EH (cell line): ENCODE measurements around the gene FAM227B.
A peak's percentile ranks its signal among the peaks of the same experiment; 100 is the strongest.
"Not testable (repeated sequence)": the region's sequence is repeated elsewhere in the genome, so short reads cannot be mapped to it uniquely, and the experiment has no call there.

Experiments used
- DNase-seq: peaks from one replicate; pipeline ENCODE4 v3.0.0-alpha.2; 2015; ENCODE audit warnings: low read depth

The FAM227B gene

DNA sequence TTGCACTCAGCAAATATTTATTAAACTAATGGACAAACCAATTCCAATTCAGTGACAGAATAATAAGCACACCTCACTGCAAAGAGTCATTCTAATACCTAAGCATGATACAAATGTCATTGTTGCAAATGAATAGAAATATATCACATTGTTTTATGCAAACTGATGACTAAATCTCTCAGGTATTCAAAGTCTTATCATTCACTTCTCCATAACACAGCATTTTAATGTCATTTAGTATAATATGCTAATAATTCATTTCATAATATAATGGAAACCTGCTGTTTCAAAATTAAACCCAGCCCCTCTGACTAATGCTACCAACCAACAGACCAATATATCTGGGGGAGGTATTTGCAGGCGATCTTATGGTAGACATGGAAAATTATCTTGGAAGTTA is 125.8 kb downstream of the FAM227B start:
- DNase-seq = peak; percentile 9

DNA sequence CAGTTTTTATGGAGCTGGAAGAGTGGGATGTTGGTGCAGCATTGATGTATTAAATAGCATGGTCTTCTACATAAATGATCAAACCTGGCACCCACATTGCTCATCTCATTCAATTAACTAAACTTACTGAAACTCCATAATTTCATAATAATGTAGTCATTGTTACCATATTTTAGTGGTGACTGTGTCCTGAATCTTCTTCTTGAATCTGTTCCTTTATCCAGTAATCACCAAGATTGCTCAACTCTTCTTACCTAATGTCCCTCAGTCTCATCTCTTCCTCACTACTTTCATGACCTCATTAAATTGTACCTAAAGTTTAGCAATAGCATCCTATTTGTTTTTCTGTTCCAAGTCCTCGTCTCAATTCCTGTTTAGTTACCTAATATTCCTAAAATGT is 127.8 kb downstream of the FAM227B start:
- DNase-seq = peak; percentile 77

DNA sequence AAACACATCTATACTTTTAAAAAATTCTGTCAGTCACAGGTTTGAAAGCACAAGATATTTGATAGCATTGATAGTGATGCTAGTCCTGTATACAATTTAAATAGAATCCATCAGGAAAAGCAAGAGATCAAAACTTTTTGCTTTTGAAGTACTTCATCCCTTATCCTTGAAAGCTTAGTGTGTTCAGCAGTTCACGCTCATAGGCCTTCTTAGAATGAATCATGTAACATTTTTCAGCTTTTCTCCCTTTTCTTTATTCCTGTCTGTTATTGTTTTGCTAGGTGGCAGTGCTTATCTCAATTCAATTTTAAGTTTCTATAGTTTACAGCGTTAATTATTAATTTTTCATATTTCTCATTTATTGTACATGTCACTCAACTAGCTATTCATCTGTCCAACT is 128.5 kb downstream of the FAM227B start:
- DNase-seq = no peak

DNA sequence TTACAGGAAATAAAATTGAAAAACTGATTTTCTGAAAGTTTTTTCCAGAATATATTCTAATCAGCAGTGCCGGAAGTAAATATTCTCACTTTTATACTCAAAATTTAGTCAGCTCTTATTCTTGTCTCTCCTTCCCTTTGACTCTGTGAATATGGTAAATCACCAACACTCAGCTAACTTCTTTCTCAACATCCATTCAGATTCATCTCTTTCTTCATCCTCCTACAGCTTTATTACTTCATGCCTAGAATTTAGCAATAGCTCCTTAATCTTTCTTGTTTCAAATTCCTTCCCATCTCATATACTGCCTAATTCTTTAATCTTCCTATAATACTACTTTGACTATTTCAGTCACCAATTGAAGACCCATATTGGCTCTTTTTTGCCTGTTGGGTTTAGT is 129.7 kb downstream of the FAM227B start:
- DNase-seq = no peak

DNA sequence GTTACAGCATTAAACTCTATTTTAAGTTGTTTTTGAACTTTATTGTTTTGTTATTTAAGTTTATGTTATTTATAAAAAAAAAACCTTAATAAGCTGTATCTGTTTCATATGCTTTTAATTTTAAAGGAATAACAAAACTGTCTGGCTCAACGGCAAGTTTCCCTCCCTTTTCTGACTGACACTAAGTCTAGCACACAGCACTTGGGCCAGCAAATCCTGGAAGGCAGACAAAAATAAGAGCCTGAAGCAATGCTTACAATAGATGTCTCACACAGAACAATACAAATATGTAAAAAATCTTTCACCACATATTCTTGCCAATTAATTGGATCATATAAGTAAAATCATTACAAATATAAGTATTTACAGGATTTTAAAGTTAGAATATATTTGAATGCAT is 135.2 kb downstream of the FAM227B start:
- peak; percentile 59 for DNase-seq

DNA sequence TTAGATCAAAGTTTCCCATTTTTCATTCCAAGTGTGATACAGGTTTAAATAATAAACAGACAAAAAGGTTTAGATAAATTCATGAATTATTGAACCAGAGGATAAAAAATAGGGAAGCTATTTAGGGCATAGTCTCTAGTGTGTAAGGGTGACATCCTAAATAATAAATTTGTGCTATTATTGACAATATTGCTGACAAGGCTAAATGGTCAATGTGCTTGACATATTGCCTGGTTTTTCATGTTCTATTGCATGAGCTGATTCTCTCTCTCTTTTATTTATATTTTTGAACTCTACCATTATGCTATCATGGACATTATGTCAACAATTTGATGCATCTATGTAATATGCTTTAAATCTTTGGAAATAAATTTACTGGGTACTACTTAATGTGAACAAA is 141.6 kb downstream of the FAM227B start:
- not testable (repeated sequence) for DNase-seq

DNA sequence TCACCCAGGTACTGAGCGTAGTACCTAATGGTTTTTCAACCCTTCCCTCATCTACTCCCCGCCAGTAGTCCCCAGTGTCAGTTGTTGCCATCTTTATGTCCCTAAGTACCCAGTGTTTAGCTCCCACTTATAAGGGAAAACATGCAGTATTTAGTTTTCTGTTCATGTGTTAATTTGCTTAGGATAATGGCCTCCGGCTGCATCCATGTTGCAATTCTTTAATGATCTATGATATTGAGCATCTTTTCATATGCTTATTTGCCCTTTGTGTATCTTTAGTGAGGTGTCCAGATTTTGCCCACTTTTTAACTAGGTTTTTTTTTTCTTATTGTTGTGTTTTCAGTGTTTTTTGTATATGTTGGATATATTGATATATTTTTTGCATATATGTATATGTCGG is 142.6 kb downstream of the FAM227B start:
- not testable (repeated sequence) for DNase-seq

DNA sequence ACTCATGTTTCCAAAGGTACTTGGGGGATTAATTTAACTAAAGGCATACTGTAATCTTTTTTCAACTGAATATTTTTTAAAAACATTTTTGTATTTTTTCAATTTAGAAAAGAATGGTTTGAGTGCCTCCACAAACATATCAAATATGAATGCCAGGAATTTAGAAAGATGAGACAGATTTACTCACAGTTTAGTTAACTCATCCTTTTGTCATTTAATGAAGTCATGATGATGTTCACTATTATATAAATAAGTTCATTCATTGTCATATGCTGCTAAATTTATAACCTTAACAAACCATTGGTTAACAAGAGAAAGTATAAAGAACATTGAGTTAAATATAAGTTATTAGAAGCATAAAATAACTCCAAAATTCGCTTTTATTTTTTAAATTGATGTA is 147.6 kb downstream of the FAM227B start:
- DNase-seq = peak; percentile 57

DNA sequence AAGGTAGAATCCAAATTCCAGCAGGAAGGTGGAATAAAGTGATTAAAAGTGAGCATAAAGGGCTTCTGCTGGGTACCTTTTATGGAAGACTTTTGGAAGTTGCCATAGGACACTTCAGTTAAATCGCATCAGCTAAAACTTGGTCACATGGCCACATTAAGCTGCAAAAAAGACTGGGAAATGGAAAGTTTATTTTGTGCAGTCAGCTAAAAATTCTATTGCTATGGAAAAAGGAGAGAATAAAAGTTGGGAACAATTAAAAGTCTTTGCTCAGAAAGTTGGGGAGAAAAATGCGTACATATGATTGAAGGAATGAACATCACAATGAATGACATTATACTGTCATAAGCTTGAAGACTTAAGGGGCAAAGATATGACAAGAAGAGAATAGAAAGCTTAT is 148.3 kb downstream of the FAM227B start:
- DNase-seq = no peak

DNA sequence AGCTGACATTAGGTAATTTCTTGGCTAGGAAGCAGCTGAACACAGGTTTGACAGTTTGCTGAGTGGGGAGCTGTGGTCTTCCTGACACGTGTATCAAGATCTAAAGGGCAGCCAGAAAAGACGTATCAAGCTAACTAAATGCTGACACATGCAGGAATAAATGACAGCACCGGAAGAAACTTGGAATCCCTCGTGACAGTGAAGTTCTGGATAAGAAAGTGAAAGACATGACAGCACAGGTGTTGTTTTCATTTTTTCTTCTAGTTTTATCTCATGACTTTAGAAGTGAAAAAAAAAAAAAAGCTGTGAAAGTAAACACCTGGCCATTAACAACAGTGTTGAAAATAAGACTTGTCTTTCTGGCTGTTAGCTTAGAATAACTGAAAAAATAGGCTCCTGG is 148.9 kb downstream of the FAM227B start:
- DNase-seq = no peak

DNA sequence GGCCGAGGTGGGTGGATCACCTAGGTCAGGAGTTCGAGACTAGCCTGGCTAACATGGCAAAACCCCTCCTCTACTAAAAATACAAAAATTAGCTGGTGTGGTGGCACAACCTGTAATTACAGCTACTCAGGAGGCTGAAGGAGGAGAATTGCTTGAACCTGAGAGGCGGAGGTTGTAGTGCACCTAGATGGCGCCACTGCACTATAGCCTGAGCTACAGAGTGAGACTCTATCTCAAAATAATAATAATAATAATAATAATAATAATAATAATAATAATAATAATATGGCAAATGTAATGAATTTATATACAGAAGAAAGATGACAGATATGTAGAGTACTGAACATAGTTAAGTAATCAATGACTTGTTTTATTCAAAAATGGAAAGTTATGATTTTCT is 149.4 kb downstream of the FAM227B start:
- DNase-seq = not testable (repeated sequence)

DNA sequence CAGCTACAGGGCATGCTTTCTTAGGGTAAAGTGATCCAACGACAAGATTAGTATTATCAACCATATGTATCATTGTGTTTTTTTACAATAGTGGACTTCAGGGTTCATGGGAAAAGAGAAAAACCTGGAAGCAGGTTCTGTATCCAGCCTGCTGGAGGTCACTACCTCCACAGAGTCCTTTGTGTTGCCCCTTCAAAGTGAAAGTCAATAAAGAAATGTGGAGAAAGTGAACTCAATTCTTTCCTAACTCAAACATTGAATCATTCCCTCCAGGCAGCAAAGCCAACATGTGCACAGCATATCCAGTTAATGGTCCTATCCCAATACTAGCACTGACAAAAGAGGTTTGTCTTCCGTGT is 152.2 kb downstream of the FAM227B start:
- DNase-seq = peak; percentile 49

DNA sequence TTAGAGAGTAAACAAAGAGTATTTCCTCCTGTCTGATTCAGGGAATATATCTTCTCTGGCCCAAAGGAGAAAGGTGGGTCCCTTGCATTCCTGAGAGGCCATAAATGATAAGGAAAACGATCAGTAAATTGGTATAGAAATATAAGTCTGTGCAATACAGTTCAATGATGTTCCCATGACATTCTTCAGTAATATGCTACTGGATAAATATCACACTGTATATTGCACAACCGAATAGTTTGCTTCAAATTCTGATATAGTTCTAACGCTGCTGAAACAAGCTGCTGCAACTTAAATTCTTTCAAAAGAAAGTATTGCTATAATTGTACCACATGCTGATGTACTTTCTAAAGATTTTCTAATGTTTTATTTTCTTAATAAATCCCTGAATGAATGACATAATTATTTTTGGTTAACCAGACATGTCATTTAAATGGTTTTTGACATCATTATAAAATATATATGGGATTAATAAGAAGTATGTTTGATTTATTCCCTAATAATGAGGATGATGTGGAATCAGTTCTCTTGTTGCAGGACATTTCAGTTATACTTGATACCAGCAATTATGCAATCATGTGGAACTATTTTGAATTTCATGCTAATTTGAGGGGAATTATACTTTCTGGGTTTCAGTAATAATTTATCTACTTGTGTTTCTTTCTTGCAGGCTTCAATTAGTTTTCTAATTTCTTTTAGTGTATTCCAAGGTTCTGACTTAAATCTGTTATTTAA is 152.7 kb downstream of the FAM227B start:
- no peak for DNase-seq

DNA sequence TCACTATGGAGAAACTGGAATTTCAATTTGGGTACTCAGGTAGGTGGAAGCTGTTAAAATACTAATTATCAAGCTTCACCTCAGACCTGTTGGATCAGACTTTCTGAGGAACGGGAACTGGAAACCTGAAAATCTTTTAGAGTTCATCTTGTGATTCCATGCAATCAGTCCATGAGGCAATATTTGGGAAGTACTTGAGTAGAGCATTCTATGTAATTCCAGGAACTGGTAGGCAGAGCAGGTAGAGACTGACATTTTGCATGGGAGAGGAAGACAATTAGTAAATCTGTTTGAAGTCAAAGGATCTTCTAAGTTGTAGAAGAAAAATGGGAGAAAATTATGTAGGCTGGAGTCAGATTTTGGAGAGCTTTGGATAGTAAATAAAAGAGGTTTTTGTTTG is 154.5 kb downstream of the FAM227B start:
- no peak for DNase-seq

DNA sequence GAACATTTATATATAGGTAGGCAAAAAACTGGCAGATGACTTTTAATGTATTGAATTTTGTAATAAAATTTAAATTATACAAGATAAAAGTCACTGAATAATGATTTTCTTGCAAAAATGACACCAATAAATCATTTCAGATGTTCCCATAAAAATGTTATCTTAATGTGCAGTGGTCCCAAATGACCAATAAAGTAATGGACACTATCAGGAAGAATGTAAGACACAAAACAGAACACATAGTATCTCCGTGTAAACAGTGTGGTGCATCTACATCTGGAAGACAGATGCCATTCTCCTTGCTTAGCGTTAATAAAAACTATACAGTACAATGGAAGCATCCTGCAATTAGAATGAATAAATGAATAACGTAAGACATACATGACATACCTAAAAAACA is 156.1 kb downstream of the FAM227B start:
- no peak for DNase-seq

DNA sequence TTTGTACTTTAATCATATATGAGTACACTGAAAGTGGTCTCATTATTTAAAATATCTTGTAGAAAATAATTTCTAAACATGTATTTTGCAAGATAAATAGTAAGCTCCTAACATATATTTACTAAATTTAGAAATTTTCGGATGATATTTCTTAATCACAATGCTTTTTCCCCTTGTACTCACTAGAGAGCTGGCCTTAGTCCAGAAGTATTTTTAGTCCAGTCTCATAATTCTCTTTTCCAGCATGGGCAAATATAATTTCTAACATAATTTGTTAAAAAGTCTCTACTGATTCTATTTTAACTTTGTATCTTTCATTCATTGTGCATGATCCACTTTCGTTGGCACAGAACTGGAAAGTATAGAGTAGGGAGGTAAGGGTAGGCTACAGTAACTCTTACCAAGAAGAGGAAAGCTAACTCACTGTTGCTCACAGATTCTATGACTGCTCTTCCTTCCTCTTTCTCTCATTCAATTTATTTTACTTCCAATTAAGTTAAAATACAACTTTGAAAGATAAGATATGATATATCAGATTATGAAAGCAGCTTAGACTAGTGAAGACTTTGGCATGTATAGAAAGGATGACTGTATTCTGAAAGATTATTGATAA is 158.3 kb downstream of the FAM227B start:
- no peak for DNase-seq

DNA sequence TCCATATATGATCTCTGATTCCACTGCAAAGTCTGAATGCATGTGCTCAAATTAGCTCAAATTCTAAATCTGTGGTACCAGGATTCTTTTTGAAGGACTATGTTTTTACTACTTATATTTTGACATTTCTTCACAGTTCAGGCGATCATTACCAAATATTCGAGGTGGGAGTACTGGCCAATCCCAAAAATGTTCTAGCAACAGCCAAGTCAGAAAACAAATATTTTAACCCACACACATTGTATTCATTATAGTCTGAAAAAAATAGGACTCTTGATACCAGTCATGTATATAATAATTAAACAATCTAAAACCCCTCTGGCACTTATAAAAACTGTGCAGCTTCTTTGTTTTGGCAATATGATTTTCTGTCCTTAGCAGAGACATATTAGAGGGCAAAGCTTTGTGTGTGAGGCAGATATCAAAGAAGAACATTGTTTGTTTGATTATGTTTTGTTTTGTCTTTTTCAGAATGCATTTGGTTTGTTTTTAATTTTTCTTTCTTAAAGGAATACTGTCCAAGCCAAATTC is 160.1 kb downstream of the FAM227B start:
- DNase-seq = peak; percentile 20

DNA sequence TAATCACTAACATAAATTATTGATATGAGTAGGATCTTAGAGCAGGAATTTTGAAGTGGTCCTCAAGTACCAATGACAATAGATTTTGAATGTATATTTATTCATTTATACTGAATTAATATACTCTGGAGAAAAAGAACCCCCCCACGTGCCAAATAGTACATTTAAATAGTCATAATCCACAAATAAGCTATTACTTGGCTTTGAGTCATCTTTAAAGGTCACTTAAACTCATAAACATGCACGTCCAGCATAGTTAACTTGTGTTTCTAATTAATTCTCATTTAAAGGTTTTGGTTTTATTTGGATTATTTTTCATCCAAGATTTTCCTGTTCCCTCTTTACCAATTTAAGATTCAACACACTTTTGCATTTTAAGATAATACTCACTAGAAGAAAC is 162.5 kb downstream of the FAM227B start:
- peak; percentile 68 for DNase-seq

DNA sequence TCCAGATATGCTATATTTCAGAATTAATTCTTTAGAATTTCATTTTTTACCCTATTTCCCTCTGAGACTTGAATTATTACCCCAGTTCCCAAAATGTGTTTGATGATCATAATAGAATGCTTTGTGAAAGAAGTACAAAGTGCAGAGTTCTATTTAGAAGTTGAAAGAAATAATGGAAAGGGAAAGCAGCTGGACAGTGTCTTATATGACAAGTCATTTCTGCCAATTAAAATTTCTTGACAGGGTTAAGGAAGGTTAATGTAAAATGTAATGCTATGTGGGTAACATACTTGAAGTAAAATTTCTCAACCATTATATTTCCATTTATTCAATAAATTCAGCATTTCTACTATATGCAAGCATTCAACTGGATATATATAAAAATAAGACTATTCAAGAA is 164.5 kb downstream of the FAM227B start:
- DNase-seq = no peak

DNA sequence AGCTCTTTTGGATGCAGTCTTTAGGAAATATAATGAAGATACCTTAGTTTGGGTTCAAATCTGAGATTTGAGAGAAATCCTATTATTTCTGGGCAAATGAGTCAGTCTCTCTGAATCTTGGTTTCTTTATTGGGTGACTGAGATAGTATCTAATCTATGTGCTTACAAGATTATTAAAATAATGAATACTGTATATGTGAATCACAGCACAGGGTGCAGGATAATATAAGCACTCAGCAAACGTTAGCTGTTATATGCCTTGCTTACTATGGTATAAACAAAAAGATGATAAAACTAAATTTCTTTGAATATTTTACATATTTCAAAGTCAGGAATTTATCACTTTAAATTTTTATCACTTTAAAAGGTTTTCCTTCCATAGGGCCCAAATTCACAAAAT is 168.0 kb downstream of the FAM227B start:
- peak; percentile 58 for DNase-seq

DNA sequence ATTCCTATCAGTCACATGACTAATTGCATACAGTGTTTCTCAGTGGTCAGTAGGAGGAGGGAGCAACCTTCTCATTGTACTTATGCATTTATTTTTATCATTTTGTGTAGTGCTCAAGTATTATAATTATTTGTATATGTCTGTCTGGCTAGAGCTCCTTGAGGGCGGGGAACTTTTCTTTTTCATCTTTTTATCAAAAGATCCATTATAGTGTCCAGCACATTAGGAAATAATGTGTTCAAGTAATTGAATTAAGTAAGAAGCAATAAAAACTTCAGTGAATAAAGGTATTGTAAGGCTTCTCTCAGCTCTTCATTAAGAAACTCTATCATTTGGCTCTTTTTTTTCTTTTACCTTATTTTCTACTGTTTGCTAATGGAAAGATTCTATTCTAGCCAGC is 178.8 kb downstream of the FAM227B start:
- no peak for DNase-seq

DNA sequence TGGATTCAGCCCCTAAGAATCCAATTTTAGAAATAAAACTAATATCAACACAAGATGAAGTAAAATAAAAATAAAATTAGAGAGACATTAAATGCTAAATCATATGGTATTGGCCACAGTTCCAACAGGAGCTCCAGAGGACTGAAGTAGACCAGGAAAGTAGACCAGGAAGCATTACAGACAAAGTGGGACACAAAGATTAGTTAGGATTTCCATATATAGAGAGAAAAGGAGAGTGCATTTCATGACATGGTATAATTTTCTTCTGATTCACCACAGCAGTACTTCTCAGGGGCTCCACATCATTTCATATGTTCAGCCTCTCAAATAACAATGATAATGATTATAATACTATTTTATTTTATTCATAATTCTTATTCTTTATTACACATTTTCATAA is 179.3 kb downstream of the FAM227B start:
- peak; percentile 40 for DNase-seq

DNA sequence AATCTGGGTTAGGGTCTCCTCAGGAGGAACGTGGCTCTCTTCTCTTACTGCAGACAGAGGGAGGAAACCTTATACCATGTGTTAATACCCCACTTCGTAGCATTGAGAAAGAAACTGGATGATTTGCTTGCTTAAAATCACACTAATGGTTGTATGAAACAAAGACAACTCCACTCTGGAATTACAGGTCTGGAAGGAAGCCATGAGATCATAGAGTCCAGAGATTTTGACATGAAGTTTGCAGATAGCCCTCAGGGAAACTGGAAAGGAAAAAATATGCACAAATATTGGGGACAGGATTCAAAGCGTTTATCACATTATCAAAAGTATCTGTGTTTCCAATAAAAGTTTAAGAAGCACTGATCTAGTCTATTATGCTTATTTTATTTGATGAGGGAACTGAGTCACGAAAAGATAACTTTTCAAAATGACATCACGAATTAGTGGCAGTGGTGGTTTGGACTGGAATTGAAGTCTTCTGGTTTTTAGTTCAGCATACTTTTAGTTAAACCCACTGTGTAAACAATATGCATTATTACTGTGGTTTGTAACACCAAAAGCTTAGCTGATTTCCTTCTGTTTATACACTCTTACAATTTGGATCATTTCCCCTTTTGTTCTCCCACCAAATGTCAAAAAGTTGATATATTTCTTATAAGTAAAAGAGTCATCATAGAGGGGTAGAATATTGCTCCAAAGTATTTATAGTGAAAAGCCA is 180.8 kb downstream of the FAM227B start:
- DNase-seq = peak; percentile 49
